22Rv1 (cell line): ENCODE measurements around the gene SLC6A13.

Experiments
- H3K27ac ChIP-seq: fragments of 450-650 bp; 2 replicates; pipeline ENCODE4 v1.5.1; 2017
- CTCF ChIP-seq: fragments of 450-650 bp; IDR thresholded peaks from 2 replicates; pipeline ENCODE4 v1.5.1; 2017; ENCODE audit warnings: mild to moderate bottlenecking
- ZFX ChIP-seq: fragments of 450-650 bp; IDR thresholded peaks from 2 replicates; pipeline ENCODE4 v1.6.1; 2017; ENCODE audit warnings: antibody characterized with exemption, borderline replicate concordance

SLC6A13 gene

GRCh38 chr12:208813-209212 lies 53.8 kb downstream of the SLC6A13 start:
- no peak overlapping the region for H3K27ac ChIP-seq
- TF ChIP-seq ZFX (no peak), CTCF (no peak)

GRCh38 chr12:207804-208203 lies 54.8 kb downstream of the SLC6A13 start:
- TF ChIP-seq CTCF: no peak
- no peak for TF ChIP-seq ZFX
- no peak overlapping the region for H3K27ac ChIP-seq

- TF ChIP-seq CTCF (no peak), ZFX (no peak)
- H3K27ac ChIP-seq: no peak overlapping the region
Observed at GRCh38 chr12:206746-207440, 55.7 kb downstream of the SLC6A13 start.

- no peak for TF ChIP-seq CTCF
- no peak for TF ChIP-seq ZFX
- no peak overlapping the region for H3K27ac ChIP-seq
Observed at GRCh38 chr12:205026-205425, 57.6 kb downstream of the SLC6A13 start.

- H3K27ac ChIP-seq: no peak overlapping the region
- no peak for TF ChIP-seq ZFX
- no peak for TF ChIP-seq CTCF
Observed at GRCh38 chr12:204261-204678, 58.4 kb downstream of the SLC6A13 start.

GRCh38 chr12:203462-204260 lies 59.0 kb downstream of the SLC6A13 start:
- H3K27ac ChIP-seq: no peak overlapping the region
- TF ChIP-seq CTCF: peak; percentile 43
- TF ChIP-seq ZFX: no peak

GRCh38 chr12:203074-203461 lies 59.6 kb downstream of the SLC6A13 start:
- no peak overlapping the region for H3K27ac ChIP-seq
- TF ChIP-seq ZFX: no peak
- TF ChIP-seq CTCF: no peak
